HCT116 (cell line): ENCODE measurements around the gene HSCB. TPM values are rescaled to one million over a fixed set of nuclear protein-coding genes. Genes with fewer than 3 reads are reported as not detected.
"Not testable (repeated sequence)": the region's sequence is repeated elsewhere in the genome, so short reads cannot be mapped to it uniquely, and the experiment has no call there.

Experiments
- ATAC-seq: fragments of 200-7000 bp; cut with Tn5 transposase; 2 replicates; pipeline ENCODE4 v1.9.1; 2020; ENCODE audit warnings: mild to moderate bottlenecking, moderate library complexity
- BruUV-seq: library from RNA; stranded (reverse); fragments of 400-500 nt; replicated peaks from 2 replicates; lab custom pipeline; 2021; lab: Mats Ljungman, UMichigan
- CTCF ChIA-PET: fragments of 300-600 bp; sonication (Branson Sonifier 250); formaldehyde crosslinking; loops from one replicate; lab custom pipeline; 2021; ENCODE audit warnings: antibody characterized with exemption; lab: Charles Lee
- POLR2A ChIA-PET: fragments of 300-600, 350-600 bp; sonication (Branson Sonifier 250); formaldehyde crosslinking; loops from one replicate; lab custom pipeline; 2021; ENCODE audit warnings: antibody characterized with exemption; lab: Charles Lee
- RAD21 ChIA-PET, 2 experiments: fragments of 300-600 bp; sonication (Branson Sonifier 250); formaldehyde crosslinking; loops; one replicate each; lab custom pipeline; 2023; ENCODE audit warnings: low total read pairs in 2 of 2; ENCODE audit not compliant: uncharacterized antibody in 2 of 2, unreplicated experiment in 2 of 2, low non-redundant PET in 1 of 2; lab: Charles Lee
- DNase-seq: peaks from one replicate; pipeline ENCODE4 v3.0.0-alpha.2; 2010; ENCODE audit warnings: low read depth, low spot score
- H2AFZ ChIP-seq: fragments of 200-600 bp; shearing (Covaris generic), sonication (generic); 2 replicates; pipeline ENCODE4 v1.6.1; 2017; ENCODE audit warnings: low read depth, mixed run types, mixed read lengths, antibody characterized with exemption, low read length; ENCODE audit not compliant: poor library complexity, severe bottlenecking
- H3K27ac ChIP-seq: 2 replicates; pipeline ENCODE4 v1.5.1; 2012; ENCODE audit warnings: low read depth, low read length
- H3K27me3 ChIP-seq: fragments of 200-600 bp; sonication (generic); 2 replicates; pipeline ENCODE4 v1.6.1; 2016; ENCODE audit warnings: mixed run types, low read length, mixed read lengths; ENCODE audit not compliant: insufficient read depth
- H3K36me3 ChIP-seq, 2 experiments: fragments of 200-500 bp in 1 of 2; fragments of 200-600 bp in 1 of 2; sonication (Bioruptor generic) in 1 of 2; sonication (generic) in 1 of 2; 2 replicates each; pipeline versions ENCODE4 v1.5.1 to v1.6.1; 2014 to 2016; ENCODE audit warnings: low read length in 2 of 2, inconsistent platforms in 1 of 2, mixed read lengths in 1 of 2, mixed run types in 1 of 2; ENCODE audit not compliant: insufficient read depth in 2 of 2, control insufficient read depth in 1 of 2
- H3K4me1 ChIP-seq, 2 experiments: fragments of 200-600 bp in 1 of 2; sonication (generic) in 1 of 2; 2 replicates each; pipeline versions ENCODE4 v1.5.1 to v1.6.1; 2012 to 2017; ENCODE audit warnings: low read length in 2 of 2, inconsistent platforms in 1 of 2, mild to moderate bottlenecking in 1 of 2, mixed read lengths in 1 of 2, mixed run types in 1 of 2, moderate library complexity in 1 of 2; ENCODE audit not compliant: insufficient read depth in 2 of 2, control insufficient read depth in 1 of 2
- H3K4me2 ChIP-seq: fragments of 200-600 bp; sonication (generic); 2 replicates; pipeline ENCODE4 v1.6.1; 2017; ENCODE audit warnings: mixed run types, low read length, mixed read lengths
- H3K4me3 ChIP-seq, 2 experiments: fragments of 200-600 bp in 1 of 2; sonication (generic) in 1 of 2; replicated peaks in 1 of 2; 2 replicates each; pipeline ENCODE4 v1.5.1; 2011 to 2016; ENCODE audit warnings: low read length in 2 of 2, control low read depth in 1 of 2, low read depth in 1 of 2, mild to moderate bottlenecking in 1 of 2, mixed read lengths in 1 of 2, mixed run types in 1 of 2
- H3K79me2 ChIP-seq: fragments of 200-600 bp; sonication (generic); 2 replicates; pipeline ENCODE4 v1.6.1; 2017; ENCODE audit warnings: mild to moderate bottlenecking, mixed run types, low read length, moderate library complexity, mixed read lengths; ENCODE audit not compliant: insufficient read depth
- H3K9ac ChIP-seq: fragments of 200-600 bp; sonication (generic); 2 replicates; pipeline ENCODE4 v1.6.1; 2016; ENCODE audit warnings: low read length, mixed read lengths
- H3K9me2 ChIP-seq: fragments of 200-600 bp; sonication (generic), shearing (Covaris generic); 2 replicates; pipeline ENCODE4 v1.6.1; 2017; ENCODE audit warnings: mixed run types, mild to moderate bottlenecking, moderate library complexity; ENCODE audit not compliant: insufficient read depth
- H3K9me3 ChIP-seq, 2 experiments: fragments of 200-500 bp in 1 of 2; fragments of 200-600 bp in 1 of 2; sonication (Bioruptor generic) in 1 of 2; sonication (generic) in 1 of 2; 2 replicates each; pipeline ENCODE4 v1.6.1; 2014 to 2017; ENCODE audit warnings: low read length in 2 of 2, mixed read lengths in 2 of 2, inconsistent platforms in 1 of 2, low read depth in 1 of 2, mild to moderate bottlenecking in 1 of 2, mixed run types in 1 of 2, moderate library complexity in 1 of 2; ENCODE audit not compliant: control insufficient read depth in 1 of 2, insufficient read depth in 1 of 2
- H4K20me1 ChIP-seq: fragments of 200-600 bp; sonication (generic), shearing (Covaris generic); 2 replicates; pipeline ENCODE4 v1.6.1; 2017; ENCODE audit warnings: mixed run types, mild to moderate bottlenecking, moderate library complexity; ENCODE audit not compliant: insufficient read depth
- CBX3 ChIP-seq: IDR thresholded peaks from 2 replicates; pipeline ENCODE4 v1.6.1; 2012; ENCODE audit warnings: low read depth
- CEBPB ChIP-seq: IDR thresholded peaks from 2 replicates; pipeline ENCODE4 v1.6.1; 2012; ENCODE audit warnings: low read depth
- EGR1 ChIP-seq: IDR thresholded peaks from 2 replicates; pipeline ENCODE4 v1.6.1; 2012; ENCODE audit warnings: low read depth
- ELF1 ChIP-seq: IDR thresholded peaks from 2 replicates; pipeline ENCODE4 v1.6.1; 2012; ENCODE audit warnings: low read depth, borderline replicate concordance
- EZH2 ChIP-seq: fragments of 200-600 bp; sonication (generic); IDR thresholded peaks from 2 replicates; pipeline ENCODE4 v1.6.1; 2017; ENCODE audit warnings: antibody characterized with exemption, mixed run types
- EZH2phosphoT487 ChIP-seq: fragments of 200-600 bp; IDR thresholded peaks from 2 replicates; pipeline ENCODE4 v1.6.1; 2018; ENCODE audit warnings: antibody characterized with exemption, borderline replicate concordance
- FOSL1 ChIP-seq: IDR thresholded peaks from 2 replicates; pipeline ENCODE4 v1.6.1; 2012; ENCODE audit warnings: low read depth
- POLR2A ChIP-seq: IDR thresholded peaks from 2 replicates; pipeline ENCODE4 v1.7.0; 2011; ENCODE audit warnings: borderline replicate concordance; ENCODE audit not compliant: insufficient read depth, insufficient read length; ENCODE audit errors: extremely low read depth
- RAD21 ChIP-seq: IDR thresholded peaks from 2 replicates; pipeline ENCODE4 v1.6.1; 2012; ENCODE audit warnings: low read depth, mild to moderate bottlenecking
- SIN3A ChIP-seq: IDR thresholded peaks from 2 replicates; pipeline ENCODE4 v1.6.1; 2012; ENCODE audit warnings: low read depth
- SP1 ChIP-seq: IDR thresholded peaks from 2 replicates; pipeline ENCODE4 v1.6.1; 2012; ENCODE audit warnings: low read depth
- SRF ChIP-seq: IDR thresholded peaks from 2 replicates; pipeline ENCODE4 v1.6.1; 2012; ENCODE audit warnings: low read depth
- YY1 ChIP-seq: IDR thresholded peaks from 2 replicates; pipeline ENCODE4 v1.6.1; 2011; ENCODE audit warnings: low read length, low read depth, moderate library complexity, mild to moderate bottlenecking; ENCODE audit not compliant: insufficient replicate concordance; ENCODE audit errors: extremely low read depth
- intact Hi-C: fragments of 100-400 bp; cut with micrococcal nuclease; formaldehyde crosslinking; loops from 2 replicates; pipeline ENCODE4 v1.10.0; 2022
- total RNA-seq: library from RNA; stranded (reverse); gene quantifications from one replicate; pipeline ENCODE4 v1.2.1, GENCODE V29; 2021; ENCODE audit not compliant: unreplicated experiment
- TF ChIP-seq, protein P1 (sequence below), 3 experiments: fragments of 200-600 bp in 1 of 3; sonication (generic) in 1 of 3; IDR thresholded peaks in 2 of 3; conservative IDR thresholded peaks in 1 of 3; 2 replicates each; pipeline ENCODE4 v1.5.1; 2012 to 2017; ENCODE audit warnings: low read depth in 2 of 3, low read length in 2 of 3, antibody characterized with exemption in 1 of 3, borderline replicate concordance in 1 of 3, control low read depth in 1 of 3, mild to moderate bottlenecking in 1 of 3, mixed read lengths in 1 of 3, mixed run types in 1 of 3, moderate library complexity in 1 of 3; ENCODE audit not compliant: insufficient read depth in 1 of 3
- TF ChIP-seq, protein P2 (sequence below): IDR thresholded peaks from 2 replicates; pipeline ENCODE4 v1.6.1; 2012

HSCB gene
- total RNA-seq, 1 experiment from 2014 or later: 14.5 TPM

DNA sequence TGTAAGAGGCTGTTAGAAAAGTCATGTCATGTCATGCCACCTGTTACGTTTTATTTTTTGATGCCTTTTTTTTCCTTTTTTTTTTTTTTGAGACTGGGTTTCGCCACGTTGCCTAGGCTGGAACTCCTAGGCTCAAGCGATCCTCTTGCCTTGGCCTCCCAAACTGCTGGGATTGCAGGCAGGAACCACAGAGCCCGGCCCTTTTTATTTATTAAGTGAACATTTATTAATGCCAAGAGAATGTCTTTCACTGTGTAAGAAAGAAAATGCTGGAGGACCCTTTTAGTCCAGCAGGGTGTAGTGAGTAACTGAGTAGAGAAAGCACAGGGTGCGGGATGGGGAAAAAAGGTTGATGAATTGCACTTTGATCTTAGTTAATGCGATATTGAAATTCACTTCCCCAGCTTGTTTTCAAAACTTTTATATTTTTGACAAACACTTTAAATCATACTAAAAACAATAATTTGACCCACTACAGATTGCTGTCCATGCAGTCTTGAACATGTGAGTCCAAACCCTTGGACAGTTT is 60.8 kb downstream of the HSCB start:
- H3K4me2 ChIP-seq: 0 out of 2 replicates have a peak overlapping the region, but pooled peaks have one; percentile 83
- H2AFZ ChIP-seq: no peak overlapping the region
- H3K27ac ChIP-seq: no peak overlapping the region
- BruUV-seq: no TSS peak
- RAD21 ChIA-PET: interaction anchor here in 1 of 2 experiments (0.5 kb wide), 1 partner anchor 34 kb away, joined by 5 read pairs; no protein-coding TSS in a partner anchor
- H3K4me3 ChIP-seq: no peak overlapping the region
- CTCF ChIA-PET: interaction anchor here (4.1 kb wide), 1 partner anchor 238 kb away, joined by 14 read pairs; no protein-coding TSS in a partner anchor
- no peaks in the 10 kb centered on the region for H3K9me3 ChIP-seq
- TF ChIP-seq EZH2phosphoT487: no peak
- no peak for TF ChIP-seq EZH2
- TF ChIP-seq EGR1: no peak
- no peak for TF ChIP-seq SP1
- TF ChIP-seq POLR2A: no peak
- TF ChIP-seq SRF: no peak
- TF ChIP-seq RAD21: no peak
- TF ChIP-seq, protein P1, sequence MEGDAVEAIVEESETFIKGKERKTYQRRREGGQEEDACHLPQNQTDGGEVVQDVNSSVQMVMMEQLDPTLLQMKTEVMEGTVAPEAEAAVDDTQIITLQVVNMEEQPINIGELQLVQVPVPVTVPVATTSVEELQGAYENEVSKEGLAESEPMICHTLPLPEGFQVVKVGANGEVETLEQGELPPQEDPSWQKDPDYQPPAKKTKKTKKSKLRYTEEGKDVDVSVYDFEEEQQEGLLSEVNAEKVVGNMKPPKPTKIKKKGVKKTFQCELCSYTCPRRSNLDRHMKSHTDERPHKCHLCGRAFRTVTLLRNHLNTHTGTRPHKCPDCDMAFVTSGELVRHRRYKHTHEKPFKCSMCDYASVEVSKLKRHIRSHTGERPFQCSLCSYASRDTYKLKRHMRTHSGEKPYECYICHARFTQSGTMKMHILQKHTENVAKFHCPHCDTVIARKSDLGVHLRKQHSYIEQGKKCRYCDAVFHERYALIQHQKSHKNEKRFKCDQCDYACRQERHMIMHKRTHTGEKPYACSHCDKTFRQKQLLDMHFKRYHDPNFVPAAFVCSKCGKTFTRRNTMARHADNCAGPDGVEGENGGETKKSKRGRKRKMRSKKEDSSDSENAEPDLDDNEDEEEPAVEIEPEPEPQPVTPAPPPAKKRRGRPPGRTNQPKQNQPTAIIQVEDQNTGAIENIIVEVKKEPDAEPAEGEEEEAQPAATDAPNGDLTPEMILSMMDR (IDR thresholded peaks at IDR 0.05 in 2 of 3, conservative IDR thresholded peaks at IDR 0.05 in 1 of 3; ENCODE audit: borderline replicate concordance in 1 of 3, insufficient read depth in 1 of 3, low read depth in 2 of 3, low read length in 2 of 3): no peak; a peak in 1 of 6 replicates
- TF ChIP-seq ELF1: no peak
- TF ChIP-seq CEBPB: no peak
- TF ChIP-seq FOSL1: no peak
- TF ChIP-seq, protein P2, sequence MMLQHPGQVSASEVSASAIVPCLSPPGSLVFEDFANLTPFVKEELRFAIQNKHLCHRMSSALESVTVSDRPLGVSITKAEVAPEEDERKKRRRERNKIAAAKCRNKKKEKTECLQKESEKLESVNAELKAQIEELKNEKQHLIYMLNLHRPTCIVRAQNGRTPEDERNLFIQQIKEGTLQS: no peak
- no peak for TF ChIP-seq CBX3
- TF ChIP-seq SIN3A: no peak
- TF ChIP-seq YY1: no peak
- intact Hi-C loops: no loop called here
- no peak overlapping the region for H3K9ac ChIP-seq
- H3K27me3 ChIP-seq: no peaks in the 10 kb centered on the region
- POLR2A ChIA-PET: interaction anchor here (0.7 kb wide), 1 partner anchor 762 kb away, joined by 3 read pairs; no protein-coding TSS in a partner anchor
- DNase-seq: no peak
- no peaks in the 10 kb centered on the region for H3K9me2 ChIP-seq
- H4K20me1 ChIP-seq: no peaks in the 10 kb centered on the region
- ATAC-seq: no peak
- H3K79me2 ChIP-seq: peaks cover 41% of the 10 kb centered on the region
- H3K36me3 ChIP-seq: peaks cover 0 to 5% of the 10 kb centered on the region in 2 experiments; a peak in 2 of 4 replicates
- peaks cover 7 to 20% of the 10 kb centered on the region in 2 experiments for H3K4me1 ChIP-seq

DNA sequence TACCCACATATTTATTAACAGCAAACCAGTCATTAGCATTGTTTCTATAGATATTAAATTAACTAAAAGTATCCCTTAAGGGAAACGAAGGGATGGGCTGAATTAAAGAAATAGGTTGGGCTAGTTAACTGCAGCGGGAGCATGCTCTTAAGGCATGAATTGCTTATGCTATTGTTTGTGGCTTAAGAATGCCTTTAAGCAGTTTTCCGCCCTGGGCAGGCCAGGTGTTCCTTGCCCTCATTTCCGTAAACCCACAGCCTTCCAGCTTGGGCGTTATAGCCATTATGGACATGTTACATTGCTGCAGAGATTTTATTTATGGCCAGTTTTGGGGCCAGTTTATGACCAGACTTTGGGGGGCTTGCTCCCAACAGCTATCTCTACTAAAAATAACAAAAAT is 63.6 kb downstream of the HSCB start:
- Histone ChIP-seq H3K79me2 (peaks cover 14% of the 10 kb centered on the region), H3K4me1 (peaks cover 7 to 12% of the 10 kb centered on the region in 2 experiments)
- POLR2A ChIA-PET, DNase-seq, H4K20me1 ChIP-seq, intact Hi-C loops, H3K9me2 ChIP-seq, CTCF ChIA-PET, H3K4me2 ChIP-seq, H3K27me3 ChIP-seq, RAD21 ChIA-PET, H3K9me3 ChIP-seq, H3K9ac ChIP-seq, H3K4me3 ChIP-seq, ATAC-seq, H2AFZ ChIP-seq, H3K27ac ChIP-seq, H3K36me3 ChIP-seq, BruUV-seq: not testable (repeated sequence)
